ENCODE measurements around the gene OSBPL1A.
A peak's percentile ranks its signal among the peaks of the same experiment; 100 is the strongest.

The OSBPL1A gene

DNA sequence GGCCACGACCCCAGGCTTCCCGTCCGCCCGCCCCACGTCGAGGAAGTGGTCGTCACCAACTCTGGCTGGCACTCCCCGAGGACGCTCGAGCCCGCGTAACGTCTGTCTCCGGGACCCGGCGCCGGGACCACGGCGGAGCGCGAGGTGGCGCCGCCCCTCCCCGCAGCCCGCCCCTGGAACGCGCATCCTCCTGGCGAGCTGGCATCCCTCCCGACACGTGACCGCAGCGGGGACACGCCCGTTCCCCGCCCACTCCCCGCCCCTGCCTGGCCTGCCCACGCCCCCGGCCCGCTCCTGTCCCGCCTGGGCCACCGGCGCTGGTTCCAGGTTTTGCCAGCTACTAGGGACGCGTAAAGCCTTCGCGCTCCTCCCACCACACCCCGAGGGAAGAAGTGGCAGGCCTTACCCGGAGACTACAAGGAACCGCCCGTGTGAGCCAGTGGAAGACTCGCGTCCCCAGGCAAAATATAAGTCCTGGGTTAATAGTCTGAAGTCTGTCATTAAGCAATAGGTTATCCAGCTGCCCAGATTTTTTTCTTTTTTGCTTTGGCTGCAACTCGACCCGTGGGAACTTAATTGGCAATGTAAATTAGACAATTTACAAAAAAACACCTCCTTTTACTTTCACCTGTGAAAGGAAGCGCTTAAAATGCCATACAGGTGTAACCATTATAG, at the start of gene OSBPL1A:
OSBPL1A (minus strand) TSS at position 131 of the 675 bp plus-strand sequence. CDS start 20,291 bp downstream, outside the sequence.
- peak; percentile 70 for DNase-seq (ENCODE audit: low read depth)

DNA sequence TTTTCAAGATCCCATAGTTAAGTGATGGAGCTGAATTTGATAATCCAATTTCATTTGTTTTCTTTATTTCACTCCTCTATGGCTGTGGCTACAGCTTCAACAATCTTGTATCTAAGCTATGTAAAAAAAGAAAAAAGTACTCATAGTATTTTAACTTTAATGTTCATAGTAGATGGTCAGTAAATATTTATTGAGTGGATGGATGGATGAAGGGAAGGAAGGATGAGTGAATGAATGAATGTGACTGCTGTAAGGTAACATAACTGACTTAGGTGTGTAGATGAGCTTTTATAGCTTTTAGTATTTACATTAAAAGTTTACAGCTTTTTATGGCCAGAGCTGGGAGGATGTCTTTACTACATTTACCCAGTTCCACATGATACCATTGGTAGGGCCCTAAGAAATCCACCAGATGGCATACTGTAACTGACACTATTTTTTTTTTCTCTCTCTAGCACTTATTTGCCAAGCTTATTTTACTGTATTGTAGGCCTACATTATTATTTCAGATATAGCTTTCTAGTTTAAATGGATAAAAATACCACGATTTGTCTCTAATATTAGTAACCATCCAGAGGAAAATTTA, 49.4 kb upstream of the OSBPL1A start:
- no peak for DNase-seq (ENCODE audit: low read depth)

DNA sequence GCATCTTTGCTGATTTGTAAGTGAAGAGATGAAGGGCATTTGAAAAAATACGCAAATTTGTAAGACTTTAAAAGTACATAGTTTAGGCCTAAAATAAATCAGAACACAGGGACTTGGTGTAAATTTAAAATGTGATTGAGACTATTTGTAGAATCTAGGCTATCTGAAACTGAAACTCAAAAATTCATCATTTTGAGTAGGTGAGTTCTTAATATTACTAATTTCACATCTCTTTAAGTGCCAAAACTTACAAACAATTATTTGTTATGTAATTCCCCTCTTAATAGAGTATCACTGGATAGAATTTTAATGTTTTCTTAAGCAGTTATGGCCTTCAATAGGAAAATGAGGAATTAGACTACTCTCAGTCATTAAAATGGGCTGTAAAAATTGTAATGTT, 48.8 kb upstream of the OSBPL1A start:
- no peak for DNase-seq (ENCODE audit: low read depth)

DNA sequence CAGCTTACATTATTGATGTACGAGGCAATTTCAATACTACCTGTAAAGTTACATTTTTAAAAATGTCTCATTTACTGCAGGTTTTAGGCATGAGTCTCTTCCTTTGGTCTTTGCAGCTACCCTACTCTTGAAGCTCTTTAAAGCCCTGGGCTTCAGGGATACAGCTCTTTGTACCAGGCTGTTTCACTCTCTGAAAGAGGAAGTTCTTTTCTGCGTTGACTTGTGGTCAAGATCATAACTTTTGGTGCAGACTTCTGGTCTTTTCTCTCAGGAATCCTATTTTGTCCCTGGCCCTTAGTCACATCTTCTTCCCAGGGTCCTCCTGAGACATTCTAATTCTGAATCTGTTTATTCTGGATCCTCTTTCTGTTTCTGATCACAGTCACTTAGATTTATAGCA, 46.2 kb upstream of the OSBPL1A start:
- no peak for DNase-seq (ENCODE audit: low read depth)

DNA sequence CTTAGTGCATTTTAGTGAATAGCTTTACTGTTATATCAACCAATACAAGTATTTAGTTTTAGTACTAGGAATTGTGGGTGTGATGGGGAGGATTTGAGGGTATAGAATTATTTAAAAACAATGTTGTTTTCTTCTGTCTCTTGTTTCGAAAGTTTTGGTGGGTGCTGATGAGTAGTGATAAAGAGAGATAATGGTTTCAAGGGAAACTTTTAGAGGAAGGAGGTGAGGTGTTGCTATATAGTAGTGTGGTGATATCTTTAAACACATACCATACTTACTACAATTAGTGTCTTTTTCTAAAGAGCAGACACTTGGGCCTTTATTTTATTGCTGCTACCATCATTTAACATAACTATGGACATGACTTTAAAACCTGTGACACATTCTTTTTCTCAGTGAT, 39.3 kb upstream of the OSBPL1A start:
- DNase-seq (ENCODE audit: low read depth) = no peak

DNA sequence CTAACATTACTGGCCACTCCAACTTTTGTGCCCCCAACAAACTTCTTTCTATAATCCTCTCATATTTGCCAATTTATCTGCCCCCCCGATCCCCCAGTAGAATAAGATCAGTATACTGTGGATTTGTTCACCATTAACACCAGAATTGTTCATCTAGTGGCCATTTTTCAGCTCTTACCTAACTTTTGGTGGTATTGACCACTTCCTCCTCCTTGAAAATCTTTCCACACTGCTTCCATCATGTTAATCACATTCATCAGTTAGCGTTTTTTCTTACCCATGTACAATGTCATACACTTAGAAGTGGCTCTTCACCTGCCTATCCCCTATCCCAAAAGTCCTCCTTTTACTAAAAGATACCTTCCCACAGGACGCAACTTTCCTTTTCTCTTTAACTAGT, 35.0 kb upstream of the OSBPL1A start:
- DNase-seq (ENCODE audit: low read depth) = no peak

DNA sequence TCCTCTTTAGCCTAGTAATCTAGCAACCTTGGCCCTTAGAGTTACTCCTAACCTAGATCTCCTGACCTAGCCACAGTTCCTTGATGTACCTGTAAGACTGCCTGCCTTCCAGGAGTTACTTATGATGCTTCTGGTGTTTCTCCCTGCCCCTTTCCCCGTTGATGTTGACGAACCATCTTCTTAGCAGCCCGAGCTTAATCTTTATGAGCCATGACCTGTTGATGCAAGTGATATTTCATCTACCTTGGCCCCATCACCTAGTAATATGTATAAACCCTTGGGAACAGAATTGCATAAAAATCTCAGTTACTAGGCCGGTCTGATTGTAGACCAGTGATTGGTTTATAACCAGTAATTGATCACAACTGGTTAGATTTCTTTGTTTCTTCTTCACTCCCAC, 31.6 kb upstream of the OSBPL1A start:
- DNase-seq (ENCODE audit: low read depth) = no peak

DNA sequence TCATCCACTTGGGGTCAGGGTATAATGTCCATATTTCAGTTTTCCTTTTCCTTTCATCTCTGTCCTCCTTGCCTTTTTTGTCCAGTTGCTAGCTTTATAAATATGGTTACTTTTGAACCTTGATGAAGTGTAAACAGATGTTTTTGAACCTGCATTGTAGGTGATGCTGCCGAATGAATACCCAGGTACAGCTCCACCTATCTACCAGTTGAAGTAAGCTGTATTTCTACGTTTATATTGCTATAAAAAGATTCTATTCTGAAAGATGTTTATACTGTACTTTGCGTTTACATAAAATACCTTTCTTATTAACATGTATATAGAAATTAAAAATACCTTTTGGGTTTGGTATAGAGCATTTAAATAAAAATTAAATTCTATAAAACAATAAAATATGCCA, 31.1 kb upstream of the OSBPL1A start:
- no peak for DNase-seq (ENCODE audit: low read depth)

DNA sequence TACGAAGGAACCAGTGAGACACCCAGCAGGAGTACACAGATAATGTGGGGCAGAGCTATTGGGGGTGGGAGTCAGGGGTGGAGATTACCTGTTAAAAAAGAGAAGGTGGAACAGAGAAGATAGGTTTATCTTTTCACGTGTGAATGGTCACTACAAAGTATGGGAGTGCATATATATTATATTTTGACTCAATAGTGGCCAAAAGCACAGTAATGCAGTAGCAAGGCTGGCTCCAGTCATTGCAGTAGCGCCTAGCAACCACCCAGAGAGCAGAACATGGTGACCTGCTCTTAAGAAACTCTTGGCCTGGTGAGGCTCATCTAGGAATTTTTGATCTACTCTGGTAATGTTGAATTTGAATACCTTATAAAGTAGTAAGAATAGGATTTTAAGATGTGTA, 29.9 kb upstream of the OSBPL1A start:
- DNase-seq (ENCODE audit: low read depth) = no peak

DNA sequence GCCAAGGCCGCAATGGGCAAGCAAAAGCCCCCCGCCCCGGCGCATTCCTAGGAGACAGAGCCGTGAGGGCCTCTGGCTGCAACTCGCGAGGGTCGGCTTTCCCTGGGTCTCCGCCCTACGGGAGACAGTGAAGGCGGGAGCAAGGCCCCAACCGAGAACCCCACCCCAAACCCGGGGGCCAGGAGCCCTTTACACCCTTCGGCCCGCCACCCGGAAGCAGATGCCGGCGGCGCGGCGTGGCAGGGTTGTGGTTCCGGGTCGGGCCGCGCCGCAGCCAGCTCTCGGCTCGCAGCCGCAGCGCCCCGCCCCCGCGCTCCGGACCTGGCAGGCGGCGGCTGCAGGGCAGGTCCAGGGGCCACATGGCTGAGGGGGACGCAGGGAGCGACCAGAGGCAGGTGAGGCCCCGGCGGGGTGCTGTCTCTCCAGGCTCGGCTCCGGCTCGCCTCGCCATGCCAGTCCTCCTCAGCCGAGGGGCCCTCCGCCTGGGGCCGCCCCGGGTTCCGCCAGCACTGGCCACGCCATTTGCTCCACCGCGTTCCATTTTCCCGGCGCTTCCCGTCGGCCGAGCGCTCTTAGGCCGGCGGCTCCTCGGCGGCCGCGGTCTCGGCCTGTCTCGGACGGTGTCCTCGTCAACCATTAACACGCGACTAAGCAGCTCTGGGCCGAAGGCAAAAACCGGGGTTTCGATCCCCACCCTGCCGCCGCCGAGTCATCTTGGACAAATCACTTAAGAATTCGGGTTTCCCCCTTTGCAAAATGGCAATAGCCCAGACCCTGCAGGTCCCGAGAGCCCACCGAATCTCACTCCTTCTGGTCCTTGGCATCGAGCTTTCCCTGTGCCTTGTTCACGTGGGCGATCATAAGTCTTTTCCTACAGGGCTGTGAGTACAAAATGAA, 29.0 kb upstream of the OSBPL1A start, which contains the start of gene IMPACT:
IMPACT (plus strand) TSS at position 273 of the 897 bp plus-strand sequence; CDS start at position 360, 87 bp downstream.
- DNase-seq (ENCODE audit: low read depth) = peak; percentile 62

DNA sequence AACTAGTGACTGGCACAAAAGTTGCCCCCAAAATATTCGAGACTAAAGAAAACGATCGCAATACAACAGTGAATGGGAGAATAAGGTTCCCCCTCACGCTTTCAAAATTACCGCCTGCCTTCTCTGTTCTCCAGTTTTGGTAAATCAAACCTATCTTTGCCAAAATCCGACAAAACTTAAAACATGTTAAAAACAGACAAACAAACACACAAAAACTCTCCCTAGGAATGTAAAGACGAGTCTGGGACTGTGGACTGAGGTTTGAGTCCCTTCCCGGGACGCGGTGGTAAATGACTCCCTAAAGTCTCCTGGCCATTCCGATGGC, 28.4 kb upstream of the OSBPL1A start:
- DNase-seq (ENCODE audit: low read depth) = no peak

DNA sequence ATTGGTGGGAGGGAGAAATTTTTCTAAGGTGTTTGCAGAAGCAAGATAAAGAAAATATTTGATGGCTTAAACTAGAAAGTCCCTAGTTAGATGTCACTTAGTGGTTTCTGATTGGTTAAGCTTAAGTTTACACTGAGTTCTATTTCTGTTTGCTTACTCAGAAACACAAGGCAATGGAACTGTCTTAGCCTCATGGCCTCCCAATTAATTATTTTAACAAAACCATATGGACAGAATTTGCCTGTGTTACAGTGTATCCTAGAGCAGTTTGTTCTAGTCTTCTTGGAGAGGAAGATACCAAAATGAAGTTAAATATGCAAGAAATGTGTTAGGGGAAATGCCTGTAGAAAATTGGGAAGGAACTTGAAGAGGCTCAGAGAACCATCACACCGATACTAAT, 24.2 kb upstream of the OSBPL1A start:
- DNase-seq (ENCODE audit: low read depth) = no peak

DNA sequence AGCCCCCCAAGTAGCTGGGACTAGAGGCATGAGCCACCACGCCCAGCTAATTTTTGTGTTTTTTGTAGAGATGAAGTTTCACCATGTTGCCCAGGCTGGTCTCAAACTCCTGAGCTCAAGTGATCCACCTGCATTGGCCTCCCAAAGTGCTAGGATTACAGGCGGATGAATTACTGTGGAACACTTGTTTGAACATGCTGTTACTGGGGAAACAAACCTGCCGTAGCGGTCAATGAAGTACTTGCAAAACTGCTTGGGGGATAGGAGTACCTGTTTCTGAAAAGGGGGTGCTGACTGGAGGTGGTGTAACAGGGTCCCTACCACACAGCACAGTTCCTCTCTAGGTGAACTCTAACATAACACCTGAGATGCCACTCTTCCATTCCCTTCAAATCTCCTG, 22.9 kb upstream of the OSBPL1A start:
- DNase-seq (ENCODE audit: low read depth) = no peak

DNA sequence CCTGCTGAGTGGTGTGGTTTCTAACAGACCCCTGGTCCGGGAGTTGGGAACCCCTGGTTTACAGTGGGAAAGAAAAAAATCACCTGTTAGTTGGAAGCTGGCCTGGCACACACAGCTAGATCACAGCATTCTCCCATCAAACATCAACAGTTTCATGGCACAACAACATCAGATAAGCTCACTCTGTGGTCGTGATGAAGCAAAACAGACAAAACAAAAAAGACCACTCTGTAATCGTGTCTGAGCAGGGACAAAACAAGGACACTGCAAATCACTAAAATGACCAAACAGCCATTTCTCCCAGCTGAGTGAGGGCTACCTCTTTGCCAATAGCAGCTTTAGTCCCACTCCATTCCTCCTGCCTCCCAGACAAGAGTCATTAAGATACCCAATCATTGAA, 19.9 kb upstream of the OSBPL1A start:
- DNase-seq (ENCODE audit: low read depth) = no peak

DNA sequence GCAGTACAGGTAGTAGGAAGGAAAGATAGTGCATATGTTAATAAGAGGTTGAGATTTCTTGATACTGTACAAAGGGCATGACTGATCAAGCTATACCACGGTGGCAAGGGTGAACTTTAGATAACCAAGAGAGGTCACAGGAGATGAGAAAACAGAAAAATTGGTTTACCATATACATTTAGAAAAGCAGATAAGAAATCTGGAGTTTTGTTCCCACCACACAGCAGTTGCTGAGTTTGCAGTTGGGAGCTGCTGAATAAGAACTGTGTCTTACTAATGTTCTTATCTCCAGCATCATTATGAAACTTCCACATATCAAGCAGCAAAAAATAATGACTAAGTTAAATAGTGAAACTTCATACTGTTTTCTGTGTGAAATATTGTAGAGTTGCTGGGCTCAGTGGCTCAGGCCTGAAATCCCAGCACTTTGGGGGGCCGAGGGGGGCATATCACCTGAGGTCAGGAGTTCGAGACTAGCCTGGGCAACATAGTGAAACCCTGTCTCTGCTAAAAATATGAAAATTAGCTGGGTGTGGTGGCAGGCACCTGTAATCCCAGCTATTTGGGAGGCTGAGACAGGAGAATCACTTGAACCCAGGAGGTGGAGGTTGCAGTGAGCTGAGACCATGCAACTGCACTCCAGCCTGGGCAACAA, 16.9 kb upstream of the OSBPL1A start:
- DNase-seq (ENCODE audit: low read depth) = no peak

DNA sequence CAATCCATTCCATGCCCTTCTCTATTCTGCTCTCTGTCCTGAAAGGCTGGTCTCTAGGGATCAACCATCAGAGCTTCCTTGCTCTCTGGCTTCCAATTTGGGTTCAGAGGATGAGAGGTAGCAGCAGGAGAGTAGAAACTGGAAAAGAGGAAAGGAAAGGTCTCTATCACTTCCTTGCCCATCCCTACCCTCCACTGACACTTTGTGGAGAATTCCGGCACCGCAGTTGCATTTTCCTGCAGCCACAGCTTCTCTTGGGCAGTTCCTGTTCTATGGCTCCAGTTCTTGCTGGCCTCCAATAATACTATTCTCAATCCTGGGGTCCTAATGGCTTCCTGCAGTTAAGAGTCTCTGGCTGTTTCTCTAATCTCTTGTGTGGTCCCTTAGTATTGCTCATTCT, 15.5 kb upstream of the OSBPL1A start:
- DNase-seq (ENCODE audit: low read depth) = no peak

DNA sequence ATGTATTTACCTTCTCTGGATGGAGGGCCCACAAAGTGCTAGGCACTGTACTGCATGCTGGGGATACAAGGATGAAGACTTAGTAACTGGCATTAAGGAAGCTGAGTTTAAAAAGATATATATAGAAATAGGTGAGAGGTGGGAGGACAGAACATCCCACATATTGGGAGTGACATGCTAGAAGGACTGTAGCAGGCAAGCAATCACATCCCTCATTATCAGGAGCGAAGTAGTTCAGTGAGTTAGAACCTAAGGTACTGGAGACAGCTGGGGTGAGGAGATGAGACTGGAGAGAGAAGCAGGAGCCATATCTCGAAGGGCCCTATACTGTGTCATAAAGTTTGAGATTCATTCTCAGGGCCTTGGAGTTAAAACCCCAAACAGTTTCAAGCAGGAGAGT, 10.9 kb upstream of the OSBPL1A start:
- no peak for DNase-seq (ENCODE audit: low read depth)

DNA sequence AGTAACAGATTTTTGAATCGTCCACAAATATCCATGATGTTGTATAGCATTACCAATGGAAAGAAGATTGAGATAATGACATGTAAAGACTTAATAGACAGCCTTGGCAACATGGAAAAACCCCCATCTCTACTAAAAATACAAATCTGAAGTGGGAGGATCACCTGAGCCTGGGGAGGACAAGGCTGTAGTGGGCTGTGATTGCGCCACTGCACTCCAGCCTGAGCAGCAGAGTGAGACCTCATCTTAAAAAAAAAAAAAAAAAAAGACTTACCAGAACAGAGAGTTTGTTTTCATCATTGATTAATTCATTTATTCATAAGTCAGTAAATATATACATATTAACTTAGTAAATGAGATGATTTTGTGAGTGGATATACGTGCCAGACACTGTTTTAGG, 7.0 kb upstream of the OSBPL1A start:
- DNase-seq (ENCODE audit: low read depth) = no peak

DNA sequence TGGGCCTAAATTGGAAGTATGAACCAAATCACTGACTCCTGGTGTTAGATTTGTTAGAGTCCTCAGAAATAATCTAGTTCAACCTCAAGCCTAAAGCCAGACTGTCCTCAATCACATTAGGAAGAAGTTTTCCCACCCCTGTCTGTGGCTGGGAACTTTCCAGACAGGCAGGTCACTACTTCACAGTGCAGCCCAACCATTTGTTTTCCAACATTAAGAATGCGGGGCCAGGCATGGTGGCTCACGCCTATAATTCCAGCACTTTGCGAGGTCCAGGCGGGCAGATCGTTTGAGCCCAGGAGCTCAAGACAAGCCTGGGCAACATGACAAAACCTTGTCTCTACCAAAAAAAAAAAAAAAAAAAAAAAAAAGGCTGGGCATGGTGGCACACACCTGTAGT, 5.5 kb upstream of the OSBPL1A start:
- DNase-seq (ENCODE audit: low read depth) = no peak

DNA sequence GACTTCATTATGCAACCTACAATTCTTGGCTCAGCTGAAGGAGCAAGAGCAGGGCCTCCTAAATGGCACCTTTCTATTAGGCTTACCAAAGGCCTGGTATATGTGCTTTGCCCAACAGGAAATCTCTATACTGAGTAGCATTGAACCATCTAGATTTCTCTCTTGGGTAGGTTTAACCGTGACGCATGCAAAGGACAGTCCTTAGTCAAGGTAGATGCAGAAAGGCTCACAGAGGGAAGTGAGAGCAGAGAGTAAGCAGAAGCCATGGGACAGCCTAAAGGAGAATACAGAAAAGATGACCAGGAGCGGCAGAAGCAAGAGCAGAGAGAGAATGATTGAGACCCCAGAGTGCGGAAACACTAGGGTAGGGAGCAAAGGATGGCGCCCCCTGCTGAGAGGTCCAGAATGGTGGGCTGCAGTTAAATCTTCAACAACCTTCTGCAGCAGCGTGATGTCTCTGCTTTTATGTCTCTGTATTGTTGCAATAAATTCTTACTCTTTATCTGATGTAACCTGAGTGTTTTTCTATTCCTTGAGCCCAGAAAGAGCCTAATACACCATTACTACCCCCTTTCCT, 4.7 kb upstream of the OSBPL1A start:
- DNase-seq (ENCODE audit: low read depth) = no peak

DNA sequence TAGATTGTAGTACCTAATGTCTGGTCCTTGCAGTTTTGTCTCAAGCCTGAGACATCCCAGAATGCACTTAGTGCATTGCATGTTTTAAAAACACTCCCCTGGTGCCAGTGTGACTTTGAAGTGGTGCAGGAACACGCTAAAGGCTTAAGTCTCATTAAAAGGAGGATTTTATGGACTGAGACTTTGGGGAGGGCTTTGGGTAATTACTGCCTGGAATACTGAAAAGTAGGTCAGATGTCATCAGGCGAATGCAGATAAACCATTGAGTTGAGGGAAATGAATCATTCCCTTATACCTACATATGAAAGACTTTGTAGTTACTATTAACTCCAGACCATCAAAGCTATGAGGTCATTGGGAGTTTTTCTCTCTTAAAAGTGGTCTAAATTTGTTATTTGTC, 3.0 kb upstream of the OSBPL1A start:
- DNase-seq (ENCODE audit: low read depth) = no peak

DNA sequence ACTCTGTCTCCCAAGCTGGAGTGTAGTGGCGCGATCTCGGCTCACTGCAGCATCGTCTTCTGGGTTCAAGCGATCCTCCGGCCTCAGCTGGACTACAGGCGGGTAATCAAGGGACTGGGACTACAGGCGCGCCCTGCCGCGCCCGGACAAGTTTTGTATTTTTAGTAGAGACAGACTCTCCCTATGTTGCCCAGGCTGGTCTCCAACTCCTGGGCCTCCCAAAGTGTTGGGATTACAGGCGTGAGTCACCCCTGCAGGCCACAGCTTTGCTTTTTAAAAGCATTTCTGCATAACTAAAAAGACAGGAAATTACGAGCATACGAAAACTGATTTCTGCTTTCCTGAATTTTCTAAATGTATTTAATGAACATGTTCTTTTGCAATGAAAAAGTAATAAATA, 916 bp upstream of the OSBPL1A start:
- DNase-seq (ENCODE audit: low read depth) = no peak
